Cerebellar nuclear complex (tissue), 1 donor: ENCODE measurements around the gene IBA57.

Source experiments
- DNase-seq, 2 experiments: peaks; one replicate each; lab custom pipeline; 2025; lab: John Stamatoyannopoulos, UW

Gene IBA57

GRCh38 chr1:228165372-228166169 is at the start of gene IBA57:
Gene IBA57 (plus strand): TSS chr1:228165804. CDS start chr1:228165817, 13 bp downstream.
- peak; percentile 94 to 98 for DNase-seq

DNA sequence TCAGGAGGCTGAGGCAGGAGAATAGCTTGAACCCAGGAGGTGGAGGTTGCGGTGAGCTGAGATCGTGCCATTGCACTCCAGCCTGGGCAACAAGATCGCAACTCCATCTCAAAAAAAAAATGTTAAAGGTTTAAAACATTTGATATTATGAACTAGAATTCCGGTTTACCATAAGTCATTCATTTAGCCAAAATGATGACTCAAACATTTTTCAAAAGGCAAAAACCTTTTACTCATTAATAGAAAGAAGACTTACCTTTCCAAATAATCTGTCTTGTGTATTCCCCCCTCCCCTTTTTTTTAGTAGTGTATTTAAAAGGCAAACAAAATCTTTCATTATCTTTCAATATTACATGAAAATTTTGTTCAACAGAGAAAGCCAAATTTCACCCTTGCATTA is 48.3 kb upstream of the IBA57 start:
- DNase-seq: no peak

DNA sequence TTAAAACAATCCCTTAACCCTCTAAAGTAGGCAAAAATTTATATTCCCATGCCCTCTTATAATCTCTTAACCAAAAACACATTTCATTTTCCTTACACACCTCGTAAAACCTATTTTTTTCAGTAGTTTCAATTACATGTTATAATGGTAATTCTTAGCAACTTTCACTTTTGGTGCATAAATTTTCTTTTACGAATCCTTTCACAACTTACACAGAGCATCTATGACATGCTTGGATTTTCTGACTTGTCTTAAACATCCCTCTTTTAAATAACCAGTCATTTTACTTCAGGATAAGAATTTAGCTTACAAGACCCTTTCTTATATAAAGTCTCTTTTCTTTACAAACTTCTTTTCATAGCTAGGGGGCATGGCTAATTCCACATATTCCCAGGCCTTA is 47.6 kb upstream of the IBA57 start:
- DNase-seq: no peak

- no peak for DNase-seq
Observed at GRCh38 chr1:228120351-228120750, 45.3 kb upstream of the IBA57 start.

DNA sequence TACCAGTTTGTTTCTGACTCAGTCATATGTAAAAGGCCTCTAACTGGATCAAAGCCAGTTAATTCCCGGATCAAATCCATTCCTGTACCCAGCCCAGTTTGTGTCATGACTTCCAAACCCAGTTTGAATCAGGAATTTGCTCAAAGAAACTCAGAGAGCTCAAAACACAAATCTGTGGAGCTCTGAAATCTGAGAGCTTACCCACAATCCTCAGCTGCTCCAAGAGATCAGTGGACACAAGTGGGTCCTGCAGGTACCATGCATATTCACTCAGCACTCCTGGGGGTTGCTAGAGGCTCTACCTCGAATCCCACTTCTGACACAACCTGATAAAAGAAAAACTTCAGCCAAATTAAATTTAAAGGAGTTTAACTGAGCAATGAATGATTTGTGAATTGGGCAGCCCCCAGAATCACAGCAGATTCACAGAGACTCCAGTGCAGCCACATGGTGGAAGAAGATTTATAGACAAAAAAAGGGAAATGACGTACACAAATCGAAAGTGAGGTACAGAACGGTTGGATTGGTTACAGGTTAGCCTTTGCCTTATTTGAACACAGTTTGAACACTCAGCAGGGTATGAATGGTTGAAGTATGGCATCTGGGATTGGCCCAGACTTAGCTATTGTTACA is 44.6 kb upstream of the IBA57 start:
- DNase-seq: no peak

GRCh38 chr1:228122921-228123441 is 42.6 kb upstream of the IBA57 start:
- no peak for DNase-seq

GRCh38 chr1:228123505-228123904 is 42.1 kb upstream of the IBA57 start:
- no peak for DNase-seq

DNA sequence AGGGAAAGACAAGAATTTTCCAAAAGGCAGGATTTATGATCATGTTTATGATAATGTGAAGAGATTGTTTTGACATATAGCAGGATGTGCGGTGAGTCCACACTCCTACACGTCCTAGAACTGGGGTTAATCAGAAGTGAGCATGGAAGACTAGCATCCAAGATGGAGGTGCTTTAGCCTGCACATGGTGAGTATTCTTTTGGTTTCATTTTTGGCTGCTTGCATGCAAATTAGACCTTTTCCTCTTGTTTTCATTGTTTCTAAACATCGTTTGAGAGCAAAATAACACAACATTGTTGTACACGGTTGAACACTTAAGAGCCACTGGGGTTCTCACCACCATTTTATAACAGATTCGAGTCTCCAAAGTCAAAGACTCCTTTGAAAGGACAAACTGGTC is 40.4 kb upstream of the IBA57 start:
- no peak for DNase-seq

- DNase-seq: no peak
Observed at GRCh38 chr1:228131766-228132165, 33.8 kb upstream of the IBA57 start.

DNA sequence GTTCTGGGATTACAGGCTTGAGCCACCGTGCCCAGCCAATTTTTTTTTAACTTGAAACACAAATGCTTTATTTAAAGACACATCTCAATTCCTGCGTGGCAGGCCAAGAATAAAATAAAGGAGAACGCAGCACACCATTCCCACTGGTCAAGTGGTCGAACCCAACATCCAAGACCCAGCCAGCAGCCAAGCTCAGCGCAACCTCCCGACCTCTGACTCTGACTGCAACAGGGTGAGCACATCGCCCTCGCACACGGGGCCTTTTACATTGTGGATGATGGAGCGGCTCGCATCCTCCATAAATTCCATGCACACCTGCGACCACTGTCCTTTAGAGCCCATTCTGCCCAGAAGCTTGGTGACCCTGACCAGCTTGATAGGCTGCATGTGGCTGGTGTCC is 31.0 kb upstream of the IBA57 start:
- DNase-seq: no peak

- DNase-seq: no peak
Observed at GRCh38 chr1:228136901-228137300, 28.7 kb upstream of the IBA57 start.

DNA sequence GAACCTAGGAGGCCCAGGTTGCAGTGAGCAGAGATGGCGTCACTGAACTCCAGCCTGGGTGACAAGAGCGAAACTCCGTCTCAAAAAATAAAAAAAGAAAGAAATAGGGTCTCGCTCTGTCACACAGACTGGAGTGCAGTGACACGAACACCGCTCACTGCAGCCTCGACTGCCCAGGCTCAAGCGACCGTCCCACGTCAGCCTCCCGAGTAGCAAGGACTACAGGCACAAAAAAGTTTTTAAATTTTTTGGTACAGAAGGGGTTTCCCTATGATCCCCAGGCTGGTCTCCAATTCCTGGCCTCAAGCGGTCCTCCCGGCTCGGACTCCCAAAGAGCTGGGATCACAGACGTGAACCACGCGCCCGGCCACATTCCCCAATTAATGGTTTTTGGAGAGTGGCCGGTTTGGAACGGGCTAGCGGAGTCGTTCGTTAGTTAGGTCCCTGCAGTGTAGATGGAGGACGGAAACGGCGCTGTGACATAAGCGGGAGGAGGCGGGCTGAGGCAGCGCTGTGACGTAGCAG is 26.1 kb upstream of the IBA57 start:
- DNase-seq: no peak

GRCh38 chr1:228139931-228140723 is 25.5 kb upstream of the IBA57 start, which contains the start of gene GUK1:
Gene GUK1 (plus strand): TSS chr1:228140279. CDS start chr1:228140303, 24 bp downstream.
- peak; percentile 94 to 98 for DNase-seq

DNA sequence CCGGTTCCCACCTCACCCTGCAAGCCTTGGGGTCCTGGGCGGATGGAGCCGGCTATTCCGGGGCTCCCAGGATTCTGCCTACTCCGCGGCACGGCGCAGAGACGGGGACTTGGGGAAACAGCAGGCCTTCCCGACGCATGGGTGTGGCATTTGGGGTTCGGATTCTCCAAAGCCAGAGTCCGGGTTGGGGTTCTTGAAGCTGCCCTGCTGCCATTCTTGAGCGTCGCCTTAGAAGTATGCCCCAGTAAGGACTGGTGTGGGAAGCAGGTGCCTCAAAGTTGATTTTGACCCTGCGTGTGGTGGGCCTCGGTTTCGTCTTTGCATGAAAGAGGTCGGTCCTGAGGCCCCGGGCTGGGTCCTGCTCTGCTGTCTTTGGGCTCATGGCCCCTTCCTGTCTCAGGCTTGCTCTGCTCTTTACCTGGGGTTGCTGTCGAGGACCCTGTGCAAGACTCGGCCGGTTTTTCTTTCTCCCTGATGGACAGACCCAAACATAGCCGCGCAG is 24.8 kb upstream of the IBA57 start:
- DNase-seq: no peak

DNA sequence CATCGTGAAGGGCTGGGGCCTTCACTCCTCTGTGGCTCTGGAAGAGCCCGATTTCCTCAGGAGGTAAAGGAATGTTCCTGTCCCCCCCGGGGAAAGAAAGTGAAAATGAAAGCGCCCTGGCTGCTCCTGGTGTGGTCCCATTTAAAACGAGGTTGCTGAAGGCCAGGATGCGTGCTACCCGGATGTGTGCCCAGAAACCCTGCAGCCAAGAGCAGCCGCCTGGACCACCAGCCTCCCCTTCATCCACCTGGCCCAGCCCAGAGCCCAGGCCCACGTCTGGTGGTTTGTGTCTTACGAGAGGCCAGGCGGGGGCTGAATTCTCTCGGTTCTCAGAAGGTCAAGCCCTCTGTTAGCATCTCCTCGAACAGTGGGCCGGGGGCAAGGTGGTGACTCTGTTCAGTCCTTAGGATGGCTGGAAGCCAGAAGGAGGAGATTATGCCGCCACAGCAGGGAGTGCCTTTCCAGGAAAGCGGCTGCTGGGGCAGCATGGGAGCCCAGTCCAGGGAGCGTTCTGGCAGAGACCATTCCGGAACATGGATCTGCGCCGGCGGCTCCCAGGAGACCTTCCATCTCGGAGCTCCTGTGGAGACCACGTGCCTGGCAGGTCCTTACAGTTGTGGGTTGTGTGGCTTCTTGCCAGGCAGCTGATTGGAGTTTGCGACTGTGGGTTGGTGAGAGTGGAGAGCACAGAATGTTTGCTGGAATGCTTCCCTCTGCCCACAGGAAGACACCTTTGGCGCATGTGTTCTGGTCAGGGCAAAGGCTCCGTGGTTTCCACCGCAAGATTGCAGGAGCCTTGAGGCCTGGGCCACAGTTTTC is 24.2 kb upstream of the IBA57 start:
- no peak for DNase-seq

GRCh38 chr1:228142155-228142691 is 23.4 kb upstream of the IBA57 start:
- no peak for DNase-seq

GRCh38 chr1:228142701-228143136 is 22.9 kb upstream of the IBA57 start:
- no peak for DNase-seq

- DNase-seq: no peak
Observed at GRCh38 chr1:228143480-228144192, 22.0 kb upstream of the IBA57 start.

GRCh38 chr1:228144193-228144992 is 21.2 kb upstream of the IBA57 start:
- no peak for DNase-seq
